HL-60 (cell line): ENCODE data around the gene TNFAIP2.
"Not testable (repeated sequence)": the region's sequence is repeated elsewhere in the genome, so short reads cannot be mapped to it uniquely, and the experiment has no call there.

Source experiments
- CTCF ChIP-seq: IDR thresholded peaks from one replicate; pipeline ENCODE4 v1.5.1; 2011; ENCODE audit warnings: low read length, control low read depth, inconsistent platforms; ENCODE audit not compliant: insufficient read depth
- POLR2AphosphoS5 ChIP-seq: IDR thresholded peaks from 2 replicates; pipeline ENCODE4 v1.6.1; 2012; ENCODE audit warnings: low read depth
- REST ChIP-seq: IDR thresholded peaks from 2 replicates; pipeline ENCODE4 v1.6.1; 2012; ENCODE audit warnings: low read depth; ENCODE audit not compliant: insufficient replicate concordance
- SPI1 ChIP-seq: IDR thresholded peaks from 2 replicates; pipeline ENCODE4 v1.6.1; 2012; ENCODE audit warnings: low read depth, mild to moderate bottlenecking, borderline replicate concordance

- TF ChIP-seq CTCF, REST, POLR2AphosphoS5, SPI1: not testable (repeated sequence)
These were observed 32.2 kb downstream of the TNFAIP2 start for GRCh38 chr14:103155416-103155815.
